ENCODE measurements around the gene C14orf180. TPM values are rescaled to one million over a fixed set of nuclear protein-coding genes. Genes with fewer than 3 reads are reported as not detected.

Gene C14orf180
- polyA plus RNA-seq, 3 donors: not detected

DNA sequence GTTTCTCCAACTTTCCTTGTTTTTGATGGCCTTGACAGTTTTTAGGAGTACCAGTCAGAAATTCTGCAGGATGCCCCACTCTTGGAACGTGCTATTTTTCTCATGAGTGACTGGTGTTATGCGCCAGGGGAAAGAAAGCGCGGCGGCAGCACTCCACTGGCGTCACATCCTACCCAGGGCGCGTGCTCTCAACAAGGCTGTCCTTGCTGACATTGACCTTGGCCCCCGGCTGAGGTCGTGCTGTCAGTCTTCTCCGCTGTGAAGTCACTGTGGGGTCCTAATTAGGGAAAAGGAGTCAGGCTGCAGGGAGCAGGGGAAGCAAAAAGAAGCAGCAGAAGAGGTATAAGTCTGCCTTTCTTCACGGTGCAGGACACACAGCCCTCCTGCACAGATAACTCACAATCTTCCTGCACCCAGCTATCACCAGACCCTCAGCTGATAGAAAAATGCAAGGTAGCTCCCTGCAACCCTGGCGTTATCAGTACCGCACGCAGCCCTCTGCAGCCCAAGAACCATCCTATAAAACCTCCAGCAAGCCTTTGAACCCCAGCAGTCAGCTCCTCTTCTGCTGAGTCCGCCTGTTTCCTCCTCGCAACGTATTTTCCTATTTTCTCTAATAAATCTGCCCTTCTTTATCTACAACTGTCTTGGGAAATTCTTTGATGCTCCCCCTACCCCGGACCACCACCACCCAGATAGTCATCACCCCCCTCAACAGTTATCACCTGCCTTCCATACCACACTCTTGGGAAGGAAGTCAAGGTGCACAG is 48.0 kb upstream of the C14orf180 start:
- H3K9me3 ChIP-seq (replicated peaks in 1 of 2; ENCODE audit: control insufficient read depth in 1 of 2, insufficient read depth in 1 of 2, low read length in 2 of 2): peaks cover 6 to 9% of the 10 kb centered on the region in 2 donors
- H3K4me3 ChIP-seq (replicated peaks in 1 of 3; ENCODE audit: low read depth in 2 of 3, low read length in 3 of 3): no peak overlapping the region
- intact Hi-C loops (cut with micrococcal nuclease): no loop called here
- H4K20me1 ChIP-seq (ENCODE audit: insufficient read depth, low read length): no peaks in the 10 kb centered on the region
- TF ChIP-seq, protein P1, sequence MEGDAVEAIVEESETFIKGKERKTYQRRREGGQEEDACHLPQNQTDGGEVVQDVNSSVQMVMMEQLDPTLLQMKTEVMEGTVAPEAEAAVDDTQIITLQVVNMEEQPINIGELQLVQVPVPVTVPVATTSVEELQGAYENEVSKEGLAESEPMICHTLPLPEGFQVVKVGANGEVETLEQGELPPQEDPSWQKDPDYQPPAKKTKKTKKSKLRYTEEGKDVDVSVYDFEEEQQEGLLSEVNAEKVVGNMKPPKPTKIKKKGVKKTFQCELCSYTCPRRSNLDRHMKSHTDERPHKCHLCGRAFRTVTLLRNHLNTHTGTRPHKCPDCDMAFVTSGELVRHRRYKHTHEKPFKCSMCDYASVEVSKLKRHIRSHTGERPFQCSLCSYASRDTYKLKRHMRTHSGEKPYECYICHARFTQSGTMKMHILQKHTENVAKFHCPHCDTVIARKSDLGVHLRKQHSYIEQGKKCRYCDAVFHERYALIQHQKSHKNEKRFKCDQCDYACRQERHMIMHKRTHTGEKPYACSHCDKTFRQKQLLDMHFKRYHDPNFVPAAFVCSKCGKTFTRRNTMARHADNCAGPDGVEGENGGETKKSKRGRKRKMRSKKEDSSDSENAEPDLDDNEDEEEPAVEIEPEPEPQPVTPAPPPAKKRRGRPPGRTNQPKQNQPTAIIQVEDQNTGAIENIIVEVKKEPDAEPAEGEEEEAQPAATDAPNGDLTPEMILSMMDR (IDR thresholded peaks at IDR 0.05): no peak
- Mint-ChIP-seq H3K4me1 (no peaks in the 10 kb centered on the region), H3K9me3 (peaks cover 9 to 20% (median 12%) of the 10 kb centered on the region in 7 donors), H3K36me3 (no peaks in the 10 kb centered on the region), H3K27ac (no peak overlapping the region), H3K27me3 (ENCODE audit: low read depth in 3 of 3) (peaks cover 2 to 3% (median 2%) of the 10 kb centered on the region in 3 donors), H3K4me3 (no peak overlapping the region)
- H3K79me2 ChIP-seq (ENCODE audit: insufficient read depth, low read length): no peaks in the 10 kb centered on the region
- H3K27ac ChIP-seq (ENCODE audit: low read depth in 1 of 2, low read length in 2 of 2): no peak overlapping the region
- H3K9ac ChIP-seq (ENCODE audit: insufficient read depth, low read length, poor library complexity, severe bottlenecking): no peak overlapping the region
- no peak overlapping the region for H3K4me2 ChIP-seq (replicated peaks; ENCODE audit: extremely low read depth, low read length, poor library complexity, severe bottlenecking)
- H3K4me1 ChIP-seq (ENCODE audit: control insufficient read depth in 1 of 2, insufficient read depth in 2 of 2, low read length in 2 of 2): no peaks in the 10 kb centered on the region
- H3K27me3 ChIP-seq (ENCODE audit: control insufficient read depth in 2 of 2, insufficient read depth in 2 of 2, low read length in 2 of 2): no peaks in the 10 kb centered on the region
- no peak overlapping the region for H2AFZ ChIP-seq (ENCODE audit: insufficient read depth, low read depth, low read length, poor library complexity, severe bottlenecking)
- WGBS (ENCODE audit: insufficient coverage): 90% methylated on average over 16 of the region's 19 CpGs
- DNase-seq: no peak
- no peaks in the 10 kb centered on the region for H3K36me3 ChIP-seq (replicated peaks in 1 of 2; ENCODE audit: control insufficient read depth in 1 of 2, insufficient read depth in 2 of 2, low read length in 2 of 2)

DNA sequence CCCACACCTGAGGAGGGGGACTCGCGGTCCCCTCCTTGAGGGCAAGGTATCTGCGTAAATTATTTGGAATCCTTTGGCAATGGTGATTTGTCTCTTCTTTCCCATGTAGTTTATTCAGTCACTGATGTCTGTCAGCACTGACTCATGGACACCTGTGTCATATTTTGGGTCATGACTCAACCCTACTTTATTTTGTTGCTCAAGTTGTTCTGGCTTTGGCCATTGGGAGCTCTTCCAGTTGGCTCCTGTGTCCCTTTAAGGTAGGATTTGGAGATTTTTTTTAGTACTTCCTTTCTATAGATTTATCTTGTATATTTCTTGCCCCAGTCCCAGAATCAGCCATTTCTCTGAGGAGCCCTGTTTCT is 47.4 kb upstream of the C14orf180 start:
- Histone ChIP-seq H3K9me3 (replicated peaks in 1 of 2; ENCODE audit: control insufficient read depth in 1 of 2, insufficient read depth in 1 of 2, low read length in 2 of 2) (peaks cover 6 to 9% of the 10 kb centered on the region in 2 donors), H3K36me3 (replicated peaks in 1 of 2; ENCODE audit: control insufficient read depth in 1 of 2, insufficient read depth in 2 of 2, low read length in 2 of 2) (no peaks in the 10 kb centered on the region), H3K9ac (ENCODE audit: insufficient read depth, low read length, poor library complexity, severe bottlenecking) (no peak overlapping the region), H3K4me2 (replicated peaks; ENCODE audit: extremely low read depth, low read length, poor library complexity, severe bottlenecking) (no peak overlapping the region), H3K4me1 (ENCODE audit: control insufficient read depth in 1 of 2, insufficient read depth in 2 of 2, low read length in 2 of 2) (no peaks in the 10 kb centered on the region), H3K4me3 (replicated peaks in 1 of 3; ENCODE audit: low read depth in 2 of 3, low read length in 3 of 3) (no peak overlapping the region), H3K27me3 (ENCODE audit: control insufficient read depth in 2 of 2, insufficient read depth in 2 of 2, low read length in 2 of 2) (no peaks in the 10 kb centered on the region), H3K79me2 (ENCODE audit: insufficient read depth, low read length) (no peaks in the 10 kb centered on the region), H4K20me1 (ENCODE audit: insufficient read depth, low read length) (no peaks in the 10 kb centered on the region), H3K27ac (ENCODE audit: low read depth in 1 of 2, low read length in 2 of 2) (no peak overlapping the region), H2AFZ (ENCODE audit: insufficient read depth, low read depth, low read length, poor library complexity, severe bottlenecking) (no peak overlapping the region)
- DNase-seq: no peak
- H3K27ac Mint-ChIP-seq: no peak overlapping the region
- no peaks in the 10 kb centered on the region for H3K36me3 Mint-ChIP-seq
- no peaks in the 10 kb centered on the region for H3K4me1 Mint-ChIP-seq
- H3K27me3 Mint-ChIP-seq (ENCODE audit: low read depth in 3 of 3): peaks cover 2 to 5% (median 2%) of the 10 kb centered on the region in 3 donors
- TF ChIP-seq, protein P1 (IDR thresholded peaks at IDR 0.05): no peak
- peaks cover 6 to 15% (median 10%) of the 10 kb centered on the region in 7 donors for H3K9me3 Mint-ChIP-seq
- no CpG with 5 or more reads among the region's 3 CpGs for WGBS (ENCODE audit: insufficient coverage)
- intact Hi-C loops (cut with micrococcal nuclease): no loop called here
- no peak overlapping the region for H3K4me3 Mint-ChIP-seq

Data from CD14-positive monocyte (primary cell).